ENCODE measurements around the gene TELO2. TPM values are rescaled to one million over a fixed set of nuclear protein-coding genes. Genes with fewer than 3 reads are reported as not detected.
A peak's percentile ranks its signal among the peaks of the same experiment; 100 is the strongest.

TELO2 gene
- total and polyA plus RNA-seq, 5 donors = 21.2 to 29.2 (median 23.3) TPM

DNA sequence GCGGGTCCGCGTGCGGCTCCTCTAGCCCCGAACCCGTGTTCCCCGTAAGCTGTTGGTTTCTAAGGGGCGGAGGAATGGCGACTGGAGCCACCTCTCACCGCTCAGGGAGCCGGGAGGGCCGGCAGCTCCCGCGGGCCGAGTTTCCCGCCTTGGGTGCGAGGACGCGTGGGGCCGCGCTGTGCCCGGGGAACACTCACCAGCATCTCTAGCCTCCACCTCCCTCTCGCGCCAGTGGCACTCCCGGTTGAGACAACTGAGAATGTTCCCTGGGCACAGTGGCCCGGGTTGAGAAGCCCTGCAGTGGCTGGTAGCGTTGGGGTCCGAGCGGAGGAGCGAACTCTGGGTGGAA lies 560 bp downstream of the TELO2 start:
- ATAC-seq (peak; percentile 5 to 15), DNase-seq (no peak)
- Histone ChIP-seq H3K27ac (ENCODE audit: low read length) (peak overlapping the region; percentile 2), H3K27me3 (ENCODE audit: control insufficient read depth, insufficient read depth) (no peaks in the 10 kb centered on the region), H3K9me3 (ENCODE audit: control insufficient read depth, low read length) (no peaks in the 10 kb centered on the region), H3K4me3 (ENCODE audit: low read length) (peak overlapping the region; percentile 86), H3K4me1 (ENCODE audit: control insufficient read depth, insufficient read depth, low read length) (peaks cover 4% of the 10 kb centered on the region)
- WGBS = under 1% methylated on average over 30 of the region's 30 CpGs
- intact Hi-C loops (cut with DNase I) = loop anchor here in 1 of 4 donors (5.0 to 10.0 kb wide), 2 partner anchors 71 to 124 kb away; no protein-coding TSS in a partner anchor

DNA sequence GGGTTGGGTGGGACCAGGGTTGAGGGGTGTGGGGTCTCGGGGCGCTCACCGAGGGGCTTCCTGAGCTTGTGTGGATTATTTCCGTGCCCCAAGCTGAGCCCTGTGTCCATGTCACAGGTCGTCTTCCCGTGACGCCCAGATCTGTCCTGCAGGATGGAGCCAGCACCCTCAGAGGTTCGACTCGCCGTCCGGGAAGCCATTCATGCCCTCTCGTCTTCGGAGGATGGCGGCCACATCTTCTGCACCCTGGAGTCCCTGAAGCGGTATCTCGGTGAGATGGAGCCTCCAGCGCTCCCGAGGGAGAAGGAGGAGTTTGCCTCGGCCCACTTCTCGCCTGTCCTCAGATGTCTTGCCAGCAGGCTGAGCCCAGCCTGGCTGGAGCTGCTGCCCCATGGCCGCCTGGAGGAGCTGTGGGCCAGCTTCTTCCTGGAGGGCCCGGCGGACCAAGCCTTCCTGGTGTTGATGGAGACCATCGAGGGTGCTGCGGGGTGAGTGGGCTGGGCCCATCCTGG lies 1.0 kb downstream of the TELO2 start:
- WGBS = 16% methylated on average over 25 of the region's 25 CpGs
- H3K27ac ChIP-seq (ENCODE audit: low read length) = peak overlapping the region; percentile 22

DNA sequence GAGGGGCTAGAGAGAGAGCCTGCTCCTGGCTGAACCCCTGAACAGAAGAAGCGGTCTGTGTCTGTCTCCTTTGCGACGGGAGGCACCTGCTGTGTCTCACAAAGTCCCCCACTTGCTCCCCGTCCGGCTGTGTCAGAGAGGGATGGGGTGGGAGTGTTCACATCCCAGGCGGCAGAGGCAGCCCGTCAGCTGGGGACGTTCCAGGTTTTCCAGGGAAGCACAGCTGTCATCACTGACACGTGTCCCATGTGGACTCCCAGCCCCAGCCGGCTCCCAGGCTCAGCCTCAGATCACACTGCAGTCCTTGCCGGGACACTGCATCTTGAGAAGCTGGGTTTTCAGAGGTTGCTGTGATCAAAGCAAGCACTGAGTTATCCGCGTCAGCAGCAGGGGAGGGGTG lies 1.6 kb downstream of the TELO2 start:
- peak overlapping the region; percentile 22 for H3K27ac ChIP-seq (ENCODE audit: low read length)
- peaks cover 4% of the 10 kb centered on the region for H3K4me1 ChIP-seq (ENCODE audit: control insufficient read depth, insufficient read depth, low read length)
- no peaks in the 10 kb centered on the region for H3K9me3 ChIP-seq (ENCODE audit: control insufficient read depth, low read length)
- peak; percentile 38 to 40 for ATAC-seq
- no peaks in the 10 kb centered on the region for H3K27me3 ChIP-seq (ENCODE audit: control insufficient read depth, insufficient read depth)
- 42% methylated on average over 13 of the region's 13 CpGs for WGBS
- intact Hi-C loops (cut with DNase I) = loop anchor here in 1 of 4 donors (5.0 to 10.0 kb wide), 2 partner anchors 70 to 123 kb away; no protein-coding TSS in a partner anchor
- no peak overlapping the region for H3K4me3 ChIP-seq (ENCODE audit: low read length)
- DNase-seq = peak; percentile 60 to 81 (median 80)

More for the DNA sequence above, 1.0 kb downstream of the TELO2 start:
- no peaks in the 10 kb centered on the region for H3K27me3 ChIP-seq (ENCODE audit: control insufficient read depth, insufficient read depth)
- H3K9me3 ChIP-seq (ENCODE audit: control insufficient read depth, low read length) = no peaks in the 10 kb centered on the region
- peak overlapping the region; percentile 86 for H3K4me3 ChIP-seq (ENCODE audit: low read length)
- peaks cover 4% of the 10 kb centered on the region for H3K4me1 ChIP-seq (ENCODE audit: control insufficient read depth, insufficient read depth, low read length)
- ATAC-seq (peak; percentile 75 to 76), DNase-seq (peak; percentile 76 to 90 (median 89))
- intact Hi-C loops (cut with DNase I) = loop anchor here in 1 of 4 donors (5.0 to 10.0 kb wide), 2 partner anchors 71 to 123 kb away; no protein-coding TSS in a partner anchor

DNA sequence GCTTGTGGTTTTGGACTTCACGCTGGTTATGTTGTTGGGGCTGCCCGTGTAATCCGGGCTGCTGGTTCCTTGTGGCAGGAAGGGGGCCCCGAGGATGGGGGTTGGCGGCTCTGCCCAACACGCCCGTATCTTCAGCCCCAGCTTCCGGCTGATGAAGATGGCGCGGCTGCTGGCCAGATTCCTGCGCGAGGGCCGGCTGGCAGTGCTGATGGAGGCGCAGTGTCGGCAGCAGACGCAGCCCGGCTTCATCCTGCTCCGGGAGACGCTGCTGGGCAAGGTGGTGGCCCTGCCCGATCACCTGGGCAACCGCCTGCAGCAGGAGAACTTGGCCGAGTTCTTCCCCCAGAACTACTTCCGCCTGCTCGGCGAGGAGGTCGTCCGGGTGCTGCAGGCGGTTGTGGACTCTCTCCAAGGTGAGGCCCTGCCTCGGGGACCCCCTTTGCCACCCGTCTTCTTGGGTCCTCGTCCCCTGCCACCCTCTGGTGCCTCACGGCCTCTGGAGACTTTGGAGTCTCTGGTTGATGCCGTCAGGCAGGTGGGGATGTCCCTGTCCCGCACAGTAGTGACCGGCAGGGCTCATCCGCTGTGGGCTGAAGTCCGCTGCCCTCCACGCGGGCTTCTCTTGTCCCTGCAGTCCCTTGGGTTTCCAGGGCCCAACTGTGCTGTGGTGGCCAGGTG lies 2.2 kb downstream of the TELO2 start:
- no peak for ATAC-seq
- 83% methylated on average over 39 of the region's 39 CpGs for WGBS
- DNase-seq = peak in 2 of 3 donors; percentile 49 to 56

DNA sequence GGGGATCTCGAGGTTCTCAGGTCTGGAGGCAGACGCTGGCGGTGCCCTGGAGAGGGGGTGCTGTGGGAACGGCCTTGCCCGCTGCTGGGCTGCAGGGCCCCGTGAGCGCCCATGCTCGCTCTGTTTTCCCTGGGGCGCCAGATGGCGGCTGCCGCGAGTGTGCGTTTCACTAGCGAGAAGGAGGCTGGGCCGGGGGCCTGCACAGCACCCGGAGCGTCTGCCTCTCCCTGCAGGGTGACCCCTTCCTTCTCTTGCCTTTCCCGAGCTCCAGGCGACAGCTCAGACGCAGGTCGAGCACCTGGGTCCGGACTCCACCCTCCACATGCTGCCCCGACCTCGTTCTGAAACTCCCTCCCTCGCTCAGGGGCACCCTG lies 2.7 kb downstream of the TELO2 start:
- H3K9me3 ChIP-seq (ENCODE audit: control insufficient read depth, low read length) = no peaks in the 10 kb centered on the region
- peaks cover 4% of the 10 kb centered on the region for H3K4me1 ChIP-seq (ENCODE audit: control insufficient read depth, insufficient read depth, low read length)
- no peaks in the 10 kb centered on the region for H3K27me3 ChIP-seq (ENCODE audit: control insufficient read depth, insufficient read depth)
- peak in 2 of 3 donors; percentile 49 to 52 for DNase-seq
- no peak for ATAC-seq
- H3K4me3 ChIP-seq (ENCODE audit: low read length) = no peak overlapping the region
- 93% methylated on average over 25 of the region's 25 CpGs for WGBS
- intact Hi-C loops (cut with DNase I) = loop anchor here in 1 of 4 donors (10.0 kb wide), 1 partner anchor 69 kb away; no protein-coding TSS in a partner anchor
- H3K27ac ChIP-seq (ENCODE audit: low read length) = no peak overlapping the region

More for the DNA sequence above, 2.2 kb downstream of the TELO2 start:
- intact Hi-C loops (cut with DNase I) = loop anchor here in 1 of 4 donors (10.0 kb wide), 1 partner anchor 69 kb away; no protein-coding TSS in a partner anchor
- peaks cover 4% of the 10 kb centered on the region for H3K4me1 ChIP-seq (ENCODE audit: control insufficient read depth, insufficient read depth, low read length)
- no peaks in the 10 kb centered on the region for H3K9me3 ChIP-seq (ENCODE audit: control insufficient read depth, low read length)
- no peak overlapping the region for H3K27ac ChIP-seq (ENCODE audit: low read length)
- no peaks in the 10 kb centered on the region for H3K27me3 ChIP-seq (ENCODE audit: control insufficient read depth, insufficient read depth)
- H3K4me3 ChIP-seq (ENCODE audit: low read length) = no peak overlapping the region

DNA sequence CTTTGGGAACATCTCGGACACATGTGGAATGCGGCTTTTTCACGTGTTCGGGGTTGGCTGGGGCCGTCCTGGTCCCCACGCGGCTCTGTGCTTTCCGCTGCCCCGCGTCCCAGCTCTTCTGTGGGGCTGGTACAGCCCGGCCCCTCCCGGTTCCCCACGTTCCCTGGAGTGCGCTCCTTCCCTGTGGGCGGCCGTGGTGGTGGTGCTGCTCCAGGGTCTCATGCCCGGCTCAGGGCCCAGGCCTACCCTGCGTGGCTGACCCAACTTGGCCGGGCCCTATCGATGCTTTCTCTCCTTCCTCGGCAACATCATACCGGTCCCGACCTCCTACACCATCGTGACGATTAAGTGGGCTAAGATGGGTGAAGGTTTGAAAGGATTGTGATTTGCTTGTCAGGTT lies 3.3 kb downstream of the TELO2 start:
- H3K9me3 ChIP-seq (ENCODE audit: control insufficient read depth, low read length) = no peaks in the 10 kb centered on the region
- intact Hi-C loops (cut with DNase I) = loop anchor here in 1 of 4 donors (10.0 kb wide), 1 partner anchor 68 kb away; no protein-coding TSS in a partner anchor
- ATAC-seq = no peak
- H3K4me3 ChIP-seq (ENCODE audit: low read length) = no peak overlapping the region
- peak in 2 of 3 donors; percentile 27 to 44 for DNase-seq
- peaks cover 4% of the 10 kb centered on the region for H3K4me1 ChIP-seq (ENCODE audit: control insufficient read depth, insufficient read depth, low read length)
- H3K27ac ChIP-seq (ENCODE audit: low read length) = no peak overlapping the region
- H3K27me3 ChIP-seq (ENCODE audit: control insufficient read depth, insufficient read depth) = no peaks in the 10 kb centered on the region
- WGBS = 93% methylated on average over 25 of the region's 25 CpGs

DNA sequence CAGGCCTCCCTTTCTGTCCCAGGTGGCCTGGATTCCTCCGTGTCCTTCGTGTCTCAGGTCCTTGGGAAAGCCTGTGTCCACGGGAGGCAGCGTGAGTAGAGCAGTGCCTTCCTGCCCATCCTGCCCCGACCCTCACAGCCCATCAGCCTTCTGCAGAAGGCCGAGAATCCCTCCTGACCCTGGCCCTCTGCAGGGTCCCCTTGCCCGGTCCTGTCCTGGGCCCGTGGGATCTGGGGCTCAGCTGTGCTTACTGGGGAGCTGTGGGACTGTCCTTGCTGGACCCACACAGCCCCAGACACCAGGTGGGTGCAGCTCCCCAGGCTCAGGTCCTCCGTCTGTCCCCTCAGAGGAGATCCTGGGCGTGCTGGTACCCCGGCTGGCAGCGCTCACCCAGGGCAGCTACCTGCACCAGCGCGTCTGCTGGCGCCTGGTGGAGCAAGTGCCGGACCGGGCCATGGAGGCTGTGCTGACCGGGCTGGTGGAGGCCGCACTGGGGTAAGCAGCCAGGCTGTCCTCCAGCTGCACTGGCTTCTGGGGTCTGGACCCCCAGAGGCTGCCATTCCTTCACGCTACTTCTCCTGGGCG lies 3.9 kb downstream of the TELO2 start:
- intact Hi-C loops (cut with DNase I) = loop anchor here in 1 of 4 donors (10.0 kb wide), 1 partner anchor 68 kb away; no protein-coding TSS in a partner anchor
- Histone ChIP-seq H3K27ac (ENCODE audit: low read length) (no peak overlapping the region), H3K4me1 (ENCODE audit: control insufficient read depth, insufficient read depth, low read length) (peaks cover 4% of the 10 kb centered on the region), H3K27me3 (ENCODE audit: control insufficient read depth, insufficient read depth) (no peaks in the 10 kb centered on the region), H3K9me3 (ENCODE audit: control insufficient read depth, low read length) (no peaks in the 10 kb centered on the region), H3K4me3 (ENCODE audit: low read length) (no peak overlapping the region)
- no peak for ATAC-seq
- 93% methylated on average over 21 of the region's 21 CpGs for WGBS
- peak in 2 of 3 donors; percentile 36 to 48 for DNase-seq

DNA sequence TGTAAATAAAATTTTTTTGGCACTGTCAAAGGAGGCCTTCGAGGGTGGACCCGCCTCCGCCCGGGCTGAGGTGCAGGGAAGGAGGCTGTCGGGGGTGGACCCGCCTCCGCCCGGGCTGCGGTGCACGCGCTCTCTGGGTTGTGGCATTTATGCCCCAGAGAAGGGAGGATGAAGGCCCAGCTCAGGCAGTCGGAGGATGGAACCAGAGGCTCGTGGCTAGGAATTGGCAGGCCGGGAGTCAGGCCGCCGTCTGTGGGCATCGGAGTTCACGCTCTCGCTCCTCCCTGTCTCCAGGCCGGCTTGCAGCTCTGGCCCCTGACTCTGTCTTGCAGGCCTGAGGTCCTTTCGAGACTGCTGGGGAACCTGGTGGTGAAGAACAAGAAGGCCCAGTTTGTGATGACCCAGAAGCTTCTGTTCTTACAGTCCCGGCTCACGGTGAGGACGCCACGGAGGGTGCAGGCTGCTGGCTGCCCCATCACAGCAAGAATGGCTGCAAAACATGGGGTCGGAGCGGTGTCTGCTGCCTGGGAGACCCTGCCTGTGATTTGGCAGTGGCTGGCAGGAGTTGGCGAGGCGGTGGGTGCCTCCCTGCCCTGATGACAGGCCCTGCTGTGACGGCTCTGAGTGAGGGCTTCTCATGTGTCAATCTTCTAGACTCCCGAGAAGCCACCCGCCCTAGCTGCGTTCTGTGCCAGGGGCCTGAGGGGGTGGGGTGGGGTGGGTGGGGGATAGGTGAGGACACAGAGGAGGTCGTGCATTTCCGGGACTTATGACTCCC lies 5.9 kb downstream of the TELO2 start:
- intact Hi-C loops (cut with DNase I) = loop anchor here in 1 of 4 donors (10.0 kb wide), 1 partner anchor 66 kb away; no protein-coding TSS in a partner anchor
- Histone ChIP-seq H3K27ac (ENCODE audit: low read length) (no peak overlapping the region), H3K27me3 (ENCODE audit: control insufficient read depth, insufficient read depth) (no peaks in the 10 kb centered on the region), H3K4me3 (ENCODE audit: low read length) (no peak overlapping the region), H3K9me3 (ENCODE audit: control insufficient read depth, low read length) (no peaks in the 10 kb centered on the region), H3K4me1 (ENCODE audit: control insufficient read depth, insufficient read depth, low read length) (peaks cover 4% of the 10 kb centered on the region)
- ATAC-seq = no peak
- peak in 2 of 3 donors; percentile 27 to 51 for DNase-seq
- WGBS = 91% methylated on average over 35 of the region's 35 CpGs

DNA sequence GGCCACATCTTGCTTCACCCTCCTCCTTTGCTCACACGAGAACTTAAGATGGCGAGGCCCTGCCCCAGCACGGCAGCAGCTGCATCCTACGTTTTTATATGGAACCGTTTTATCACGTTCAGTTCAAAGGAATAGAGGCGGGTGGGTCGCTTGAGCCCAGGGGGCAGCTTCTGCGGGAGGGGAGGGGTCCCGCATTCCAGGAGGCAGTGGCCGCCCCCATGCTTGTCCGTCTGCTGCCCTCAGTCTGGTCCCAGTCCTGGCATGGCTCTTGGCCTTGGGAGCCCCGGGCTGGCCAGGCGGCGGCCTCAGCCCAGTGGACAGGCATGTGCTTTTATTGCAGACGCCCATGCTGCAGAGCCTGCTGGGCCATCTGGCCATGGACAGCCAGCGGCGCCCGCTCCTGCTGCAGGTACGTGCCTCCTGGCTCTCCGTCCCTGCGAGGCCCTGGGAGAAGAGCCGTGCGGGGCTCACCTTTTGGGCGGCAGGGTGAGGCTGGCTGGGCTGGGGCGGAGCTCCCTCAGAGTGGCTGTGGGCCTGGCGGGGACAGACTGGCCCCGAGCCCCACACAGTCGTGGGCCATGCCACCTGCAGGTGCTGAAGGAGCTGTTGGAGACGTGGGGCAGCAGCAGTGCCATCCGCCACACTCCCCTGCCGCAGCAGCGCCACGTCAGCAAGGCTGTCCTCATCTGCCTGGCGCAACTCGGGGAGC lies 6.8 kb downstream of the TELO2 start:
- WGBS = 92% methylated on average over 36 of the region's 36 CpGs
- H3K4me3 ChIP-seq (ENCODE audit: low read length) = no peak overlapping the region
- no peak overlapping the region for H3K27ac ChIP-seq (ENCODE audit: low read length)
- intact Hi-C loops (cut with DNase I) = loop anchor here in 1 of 4 donors (10.0 kb wide), 1 partner anchor 65 kb away; no protein-coding TSS in a partner anchor
- ATAC-seq = no peak
- H3K27me3 ChIP-seq (ENCODE audit: control insufficient read depth, insufficient read depth) = no peaks in the 10 kb centered on the region
- no peaks in the 10 kb centered on the region for H3K4me1 ChIP-seq (ENCODE audit: control insufficient read depth, insufficient read depth, low read length)
- H3K9me3 ChIP-seq (ENCODE audit: control insufficient read depth, low read length) = no peaks in the 10 kb centered on the region
- DNase-seq = peak in 2 of 3 donors; percentile 35 to 59

Data from right cardiac atrium (tissue), 5 donors.